GM18511 (cell line): ENCODE measurements around the gene ARHGEF28.

Experiments
- ATAC-seq: cut with Tn5 transposase; IDR thresholded peaks from one replicate; pipeline ENCODE4 v1.9.1; 2021; ENCODE audit warnings: mild to moderate bottlenecking, moderate library complexity; ENCODE audit not compliant: unreplicated experiment

Gene ARHGEF28

GRCh38 chr5:73838901-73839300 is 212.9 kb downstream of the ARHGEF28 start:
- no peak for ATAC-seq

GRCh38 chr5:73841641-73842040 is 215.6 kb downstream of the ARHGEF28 start:
- no peak for ATAC-seq

- no peak for ATAC-seq
Measured at GRCh38 chr5:73844165-73844564, 218.2 kb downstream of the ARHGEF28 start.

GRCh38 chr5:73851471-73852181 is 225.6 kb downstream of the ARHGEF28 start:
- no peak for ATAC-seq

GRCh38 chr5:73853091-73853490 is 227.1 kb downstream of the ARHGEF28 start:
- ATAC-seq = no peak

- no peak for ATAC-seq
Measured at GRCh38 chr5:73856997-73857396, 231.0 kb downstream of the ARHGEF28 start.

- ATAC-seq = no peak
Measured at GRCh38 chr5:73857446-73857845, 231.4 kb downstream of the ARHGEF28 start.

GRCh38 chr5:73858054-73858453 is 232.1 kb downstream of the ARHGEF28 start:
- no peak for ATAC-seq

GRCh38 chr5:73858776-73859175 is 232.8 kb downstream of the ARHGEF28 start:
- no peak for ATAC-seq

- no peak for ATAC-seq
Measured at GRCh38 chr5:73859696-73860095, 233.7 kb downstream of the ARHGEF28 start.

GRCh38 chr5:73861313-73861988 is 235.5 kb downstream of the ARHGEF28 start:
- ATAC-seq = no peak

- no peak for ATAC-seq
Measured at GRCh38 chr5:73862796-73863195, 236.8 kb downstream of the ARHGEF28 start.

GRCh38 chr5:73863876-73864275 is 237.9 kb downstream of the ARHGEF28 start:
- ATAC-seq = no peak

- no peak for ATAC-seq
Measured at GRCh38 chr5:73865315-73865714, 239.3 kb downstream of the ARHGEF28 start.

- no peak for ATAC-seq
Measured at GRCh38 chr5:73867345-73868335, 241.6 kb downstream of the ARHGEF28 start.

- no peak for ATAC-seq
Measured at GRCh38 chr5:73883646-73884045, 257.6 kb downstream of the ARHGEF28 start.

GRCh38 chr5:73887688-73888087 is 261.7 kb downstream of the ARHGEF28 start:
- no peak for ATAC-seq

GRCh38 chr5:73890569-73890968 is 264.6 kb downstream of the ARHGEF28 start:
- ATAC-seq = no peak

- no peak for ATAC-seq
Measured at GRCh38 chr5:73892218-73892617, 266.2 kb downstream of the ARHGEF28 start.

- no peak for ATAC-seq
Measured at GRCh38 chr5:73892806-73893205, 266.8 kb downstream of the ARHGEF28 start.

GRCh38 chr5:73893813-73894212 is 267.8 kb downstream of the ARHGEF28 start:
- ATAC-seq = no peak
